Endodermal cell (in vitro differentiated cells): ENCODE measurements around the gene HCN3. TPM values are rescaled to one million over a fixed set of nuclear protein-coding genes. Genes with fewer than 3 reads are reported as not detected.

Source experiments
- DNase-seq: peaks from one replicate; pipeline ENCODE4 v3.0.0-alpha.2; 2017
- H3K27ac ChIP-seq: 2 replicates; pipeline ENCODE4 v1.5.1; 2013; ENCODE audit warnings: mild to moderate bottlenecking, low read depth, low read length, moderate library complexity
- H3K27me3 ChIP-seq: 2 replicates; pipeline ENCODE4 v1.6.1; 2013; ENCODE audit warnings: mild to moderate bottlenecking, low read length, moderate library complexity; ENCODE audit not compliant: insufficient read depth, control insufficient read depth, poor library complexity, severe bottlenecking
- H3K36me3 ChIP-seq: 2 replicates; pipeline ENCODE4 v1.7.0; 2013; ENCODE audit warnings: mild to moderate bottlenecking, low read length, moderate library complexity; ENCODE audit not compliant: control insufficient read depth, insufficient read depth
- H3K4me1 ChIP-seq: one replicate; pipeline ENCODE4 v1.7.0; 2013; ENCODE audit warnings: low read length; ENCODE audit not compliant: control insufficient read depth, insufficient read depth
- H3K4me3 ChIP-seq: 2 replicates; pipeline ENCODE4 v1.5.1; 2013; ENCODE audit warnings: mild to moderate bottlenecking, low read length, moderate library complexity
- H3K9ac ChIP-seq: 2 replicates; pipeline ENCODE4 v1.6.1; 2013; ENCODE audit warnings: mild to moderate bottlenecking, low read length, moderate library complexity; ENCODE audit not compliant: poor library complexity, severe bottlenecking; ENCODE audit errors: extremely low read depth
- H3K9me3 ChIP-seq: 2 replicates; pipeline ENCODE4 v1.6.1; 2013; ENCODE audit warnings: mild to moderate bottlenecking, low read length, moderate library complexity; ENCODE audit not compliant: control insufficient read depth
- H3K27ac Mint-ChIP-seq: 2 replicates; pipeline ENCODE4 v1.8.0; 2020; ENCODE audit warnings: mixed read lengths
- H3K27me3 Mint-ChIP-seq: 2 replicates; pipeline ENCODE4 v1.8.0; 2021; ENCODE audit warnings: mild to moderate bottlenecking, mixed read lengths; ENCODE audit not compliant: insufficient read depth
- H3K36me3 Mint-ChIP-seq: 2 replicates; pipeline ENCODE4 v1.8.0; 2020; ENCODE audit warnings: low read depth, mixed read lengths
- H3K4me1 Mint-ChIP-seq: 2 replicates; pipeline ENCODE4 v1.8.0; 2020; ENCODE audit warnings: mixed read lengths
- H3K4me3 Mint-ChIP-seq: 2 replicates; pipeline ENCODE4 v1.8.0; 2020; ENCODE audit warnings: mild to moderate bottlenecking, moderate library complexity, mixed read lengths
- H3K9me3 Mint-ChIP-seq: 2 replicates; pipeline ENCODE4 v1.8.0; 2020; ENCODE audit warnings: mild to moderate bottlenecking, mixed read lengths
- CTCF ChIP-seq: fragments of 200-600 bp; sonication (generic); conservative IDR thresholded peaks from 2 replicates; pipeline ENCODE4 v1.5.0; 2021; ENCODE audit warnings: antibody characterized with exemption, mild to moderate bottlenecking
- WGBS, 2 experiments: methylation state at CpG; one replicate each; pipeline versions ENCODE4 v1.1.5 to v1.1.7; 2013; ENCODE audit warnings: missing lambda C conversion rate in 2 of 2, mixed read lengths in 1 of 2; ENCODE audit not compliant: insufficient coverage in 1 of 2, insufficient read length in 1 of 2; 5-methylcytosine and 5-hydroxymethylcytosine counted together
- total RNA-seq, 2 donors: library from RNA; stranded (reverse); fragmentation: NEBNext Ultra II Directional in 1 of 2; extraction: Animal tissue kit (Norgen Biotek cat#: 25700) in 1 of 2; gene quantifications; 2 replicates in 1 of 2; 3 replicates in 1 of 2; pipeline ENCODE4 v1.2.1, GENCODE V29; 2021

HCN3 gene
- total RNA-seq, 2 donors from 2014 or later, result 8.7 to 9.2 TPM

- no peak overlapping the region for H3K27ac ChIP-seq
- H3K27me3 ChIP-seq, result peaks cover 43% of the 10 kb centered on the region
- Mint-ChIP-seq H3K4me3 (peak overlapping the region; percentile 49), H3K9me3 (no peaks in the 10 kb centered on the region), H3K27ac (no peak overlapping the region), H3K4me1 (peaks cover 8% of the 10 kb centered on the region), H3K36me3 (no peaks in the 10 kb centered on the region), H3K27me3 (peaks cover 50% of the 10 kb centered on the region)
- WGBS, 2 experiments, result 88 to 100% methylated on average over 5 to 7 of the region's 7 CpGs
- no peak for DNase-seq
- H3K4me1 ChIP-seq, result no peaks in the 10 kb centered on the region
- no peaks in the 10 kb centered on the region for H3K36me3 ChIP-seq
- no peak overlapping the region for H3K4me3 ChIP-seq
- no peak for TF ChIP-seq CTCF
- no peak overlapping the region for H3K9ac ChIP-seq
- H3K9me3 ChIP-seq, result no peaks in the 10 kb centered on the region
Observed at GRCh38 chr1:155295942-155296267, 18.6 kb downstream of the HCN3 start.

- H3K4me3 ChIP-seq, result no peak overlapping the region
- peaks cover 11% of the 10 kb centered on the region for H3K4me1 Mint-ChIP-seq
- H3K27me3 ChIP-seq, result peaks cover 43% of the 10 kb centered on the region
- H3K27me3 Mint-ChIP-seq, result peaks cover 47% of the 10 kb centered on the region
- 94% methylated on average over 3 of the region's 3 CpGs for WGBS, 2 experiments
- no peak overlapping the region for H3K9ac ChIP-seq
- H3K27ac ChIP-seq, result no peak overlapping the region
- H3K36me3 Mint-ChIP-seq, result no peaks in the 10 kb centered on the region
- no peaks in the 10 kb centered on the region for H3K36me3 ChIP-seq
- H3K4me1 ChIP-seq, result no peaks in the 10 kb centered on the region
- H3K4me3 Mint-ChIP-seq, result no peak overlapping the region
- no peak overlapping the region for H3K27ac Mint-ChIP-seq
- no peaks in the 10 kb centered on the region for H3K9me3 Mint-ChIP-seq
- no peak for TF ChIP-seq CTCF
- no peaks in the 10 kb centered on the region for H3K9me3 ChIP-seq
- no peak for DNase-seq
Observed at GRCh38 chr1:155296661-155297060, 19.4 kb downstream of the HCN3 start.

GRCh38 chr1:155297384-155297783 is 20.1 kb downstream of the HCN3 start:
- TF ChIP-seq CTCF, result no peak
- no peaks in the 10 kb centered on the region for H3K9me3 ChIP-seq
- H3K4me1 Mint-ChIP-seq, result peaks cover 12% of the 10 kb centered on the region
- no peak overlapping the region for H3K27ac Mint-ChIP-seq
- H3K27ac ChIP-seq, result no peak overlapping the region
- no peaks in the 10 kb centered on the region for H3K36me3 Mint-ChIP-seq
- no peak overlapping the region for H3K4me3 Mint-ChIP-seq
- peaks cover 42% of the 10 kb centered on the region for H3K27me3 ChIP-seq
- no peaks in the 10 kb centered on the region for H3K36me3 ChIP-seq
- 84 to 85% methylated on average over 6 to 7 of the region's 7 CpGs for WGBS, 2 experiments
- no peaks in the 10 kb centered on the region for H3K9me3 Mint-ChIP-seq
- DNase-seq, result no peak
- no peaks in the 10 kb centered on the region for H3K4me1 ChIP-seq
- H3K27me3 Mint-ChIP-seq, result peaks cover 44% of the 10 kb centered on the region
- no peak overlapping the region for H3K9ac ChIP-seq
- no peak overlapping the region for H3K4me3 ChIP-seq
